ENCODE measurements around the gene FCN1. TPM values are rescaled to one million over a fixed set of nuclear protein-coding genes. Genes with fewer than 3 reads are reported as not detected.

The FCN1 gene
- total and polyA plus RNA-seq, 2 experiments from 2014 or later: not detected

GRCh38 chr9:134871697-134872340 lies 45.9 kb downstream of the FCN1 start:
- no peak overlapping the region for H3K4me2 ChIP-seq

GRCh38 chr9:134870746-134871662 lies 46.7 kb downstream of the FCN1 start:
- no peak for DNase-seq (ENCODE audit: low spot score)
- Histone ChIP-seq H3K4me1 (ENCODE audit: insufficient read depth) (no peaks in the 10 kb centered on the region), H4K20me1 (ENCODE audit: insufficient read depth, poor library complexity, severe bottlenecking) (no peaks in the 10 kb centered on the region), H3K36me3 (replicated peaks; ENCODE audit: insufficient read depth, low read depth) (no peaks in the 10 kb centered on the region), H3K4me3 (no peak overlapping the region), H2AFZ (no peak overlapping the region), H3K27ac (no peak overlapping the region), H3K79me2 (no peaks in the 10 kb centered on the region), H3K4me2 (no peak overlapping the region), H3K9me3 (ENCODE audit: low read depth) (no peaks in the 10 kb centered on the region), H3K9me2 (replicated peaks; ENCODE audit: insufficient read depth) (no peaks in the 10 kb centered on the region), H3K27me3 (no peaks in the 10 kb centered on the region)
- 89% methylated on average over 29 of the region's 30 CpGs for WGBS (ENCODE audit: low lambda C conversion rate, missing lambda C conversion rate)
- TF ChIP-seq EZH2 (IDR thresholded peaks at IDR 0.05; ENCODE audit: borderline replicate concordance) (no peak), EZH2phosphoT487 (IDR thresholded peaks at IDR 0.05; ENCODE audit: low read depth, severe bottlenecking, unreplicated experiment) (no peak), CTCF (IDR thresholded peaks at IDR 0.05; ENCODE audit: poor library complexity) (no peak)

More at GRCh38 chr9:134871697-134872340, 45.9 kb downstream of the FCN1 start:
- no peaks in the 10 kb centered on the region for H3K9me2 ChIP-seq (replicated peaks; ENCODE audit: insufficient read depth)
- H3K4me1 ChIP-seq (ENCODE audit: insufficient read depth): no peaks in the 10 kb centered on the region
- no peak for TF ChIP-seq CTCF (IDR thresholded peaks at IDR 0.05; ENCODE audit: poor library complexity)
- TF ChIP-seq EZH2 (IDR thresholded peaks at IDR 0.05; ENCODE audit: borderline replicate concordance): no peak
- TF ChIP-seq EZH2phosphoT487 (IDR thresholded peaks at IDR 0.05; ENCODE audit: low read depth, severe bottlenecking, unreplicated experiment): no peak
- no peak overlapping the region for H2AFZ ChIP-seq
- H3K79me2 ChIP-seq: no peaks in the 10 kb centered on the region
- no peaks in the 10 kb centered on the region for H3K9me3 ChIP-seq (ENCODE audit: low read depth)
- H3K4me3 ChIP-seq: no peak overlapping the region
- DNase-seq (ENCODE audit: low spot score): no peak
- H4K20me1 ChIP-seq (ENCODE audit: insufficient read depth, poor library complexity, severe bottlenecking): no peaks in the 10 kb centered on the region
- WGBS (ENCODE audit: low lambda C conversion rate, missing lambda C conversion rate): 75% methylated on average over 16 of the region's 16 CpGs
- H3K27me3 ChIP-seq: peaks cover 1% of the 10 kb centered on the region
- no peak overlapping the region for H3K27ac ChIP-seq
- no peaks in the 10 kb centered on the region for H3K36me3 ChIP-seq (replicated peaks; ENCODE audit: insufficient read depth, low read depth)

- Histone ChIP-seq H3K27me3 (no peaks in the 10 kb centered on the region), H3K9me2 (replicated peaks; ENCODE audit: insufficient read depth) (no peaks in the 10 kb centered on the region), H4K20me1 (ENCODE audit: insufficient read depth, poor library complexity, severe bottlenecking) (no peaks in the 10 kb centered on the region), H3K4me3 (no peak overlapping the region), H3K27ac (no peak overlapping the region), H3K36me3 (replicated peaks; ENCODE audit: insufficient read depth, low read depth) (no peaks in the 10 kb centered on the region), H3K4me1 (ENCODE audit: insufficient read depth) (no peaks in the 10 kb centered on the region), H2AFZ (no peak overlapping the region), H3K79me2 (no peaks in the 10 kb centered on the region), H3K4me2 (no peak overlapping the region), H3K9me3 (ENCODE audit: low read depth) (no peaks in the 10 kb centered on the region)
- WGBS (ENCODE audit: low lambda C conversion rate, missing lambda C conversion rate): 89% methylated on average over 11 of the region's 11 CpGs
- DNase-seq (ENCODE audit: low spot score): no peak
- no peak for TF ChIP-seq EZH2phosphoT487 (IDR thresholded peaks at IDR 0.05; ENCODE audit: low read depth, severe bottlenecking, unreplicated experiment)
- TF ChIP-seq CTCF (IDR thresholded peaks at IDR 0.05; ENCODE audit: poor library complexity): no peak
- TF ChIP-seq EZH2 (IDR thresholded peaks at IDR 0.05; ENCODE audit: borderline replicate concordance): no peak
Measured at GRCh38 chr9:134870301-134870694, 47.4 kb downstream of the FCN1 start.
